Mesendoderm (in vitro differentiated cells): ENCODE data around the gene KAT7.

Experiments
- DNase-seq: peaks from one replicate; pipeline ENCODE4 v3.0.0; 2013
- H2AK5ac ChIP-seq: 2 replicates; pipeline ENCODE4 v1.6.1; 2013; ENCODE audit warnings: low read length, inconsistent platforms
- H2BK120ac ChIP-seq: 2 replicates; pipeline ENCODE4 v1.6.1; 2013; ENCODE audit warnings: low read depth, mild to moderate bottlenecking, low read length, moderate library complexity, mixed read lengths
- H2BK15ac ChIP-seq: replicated peaks from 2 replicates; pipeline ENCODE4 v1.6.1; 2013; ENCODE audit warnings: low read depth, mild to moderate bottlenecking, moderate library complexity
- H2BK5ac ChIP-seq: 2 replicates; pipeline ENCODE4 v1.6.1; 2013; ENCODE audit warnings: low read length, inconsistent platforms
- H3K18ac ChIP-seq: 2 replicates; pipeline ENCODE4 v1.6.1; 2013; ENCODE audit warnings: mild to moderate bottlenecking, low read length, mixed read lengths
- H3K23ac ChIP-seq: one replicate; pipeline ENCODE4 v1.6.1; 2013; ENCODE audit warnings: low read length
- H3K27ac ChIP-seq: 2 replicates; pipeline ENCODE4 v1.5.1; 2013; ENCODE audit warnings: low read depth, mild to moderate bottlenecking, inconsistent platforms, low read length, moderate library complexity
- H3K27me3 ChIP-seq: 2 replicates; pipeline ENCODE4 v1.6.1; 2013; ENCODE audit warnings: low read length, control low read depth, mild to moderate bottlenecking, inconsistent platforms; ENCODE audit not compliant: insufficient read depth, poor library complexity
- H3K36me3 ChIP-seq: 2 replicates; pipeline ENCODE4 v1.6.1; 2013; ENCODE audit warnings: low read length, inconsistent platforms; ENCODE audit not compliant: control insufficient read depth, insufficient read depth
- H3K4ac ChIP-seq: one replicate; pipeline ENCODE4 v1.6.1; 2013; ENCODE audit warnings: low read depth, mild to moderate bottlenecking, low read length, moderate library complexity
- H3K4me1 ChIP-seq: 2 replicates; pipeline ENCODE4 v1.6.1; 2013; ENCODE audit warnings: low read depth, low read length, inconsistent platforms; ENCODE audit not compliant: control insufficient read depth
- H3K4me2 ChIP-seq: 2 replicates; pipeline ENCODE4 v1.6.1; 2013; ENCODE audit warnings: low read length
- H3K4me3 ChIP-seq: 2 replicates; pipeline ENCODE4 v1.5.1; 2013; ENCODE audit warnings: mild to moderate bottlenecking, low read length
- H3K56ac ChIP-seq: one replicate; pipeline ENCODE4 v1.6.1; 2013; ENCODE audit warnings: low read length
- H3K79me1 ChIP-seq: 2 replicates; pipeline ENCODE4 v1.6.1; 2013; ENCODE audit warnings: low read length, inconsistent platforms
- H3K79me2 ChIP-seq: 2 replicates; pipeline ENCODE4 v1.6.1; 2013; ENCODE audit warnings: mild to moderate bottlenecking, low read length; ENCODE audit not compliant: control insufficient read depth, insufficient read depth
- H3K9ac ChIP-seq: 2 replicates; pipeline ENCODE4 v1.6.1; 2013; ENCODE audit warnings: low read length, inconsistent platforms
- H4K5ac ChIP-seq: one replicate; pipeline ENCODE4 v1.6.1; 2013; ENCODE audit warnings: low read length
- H4K8ac ChIP-seq: one replicate; pipeline ENCODE4 v1.6.1; 2013; ENCODE audit warnings: low read depth, mild to moderate bottlenecking, control low read depth, low read length, moderate library complexity
- WGBS: extraction: QIAGEN DNeasy Blood & Tissue Kit; methylation state at CpG from one replicate; pipeline ENCODE4 v1.1.7; 2013; ENCODE audit warnings: low lambda C conversion rate, missing lambda C conversion rate; ENCODE audit not compliant: insufficient coverage; ENCODE audit errors: extremely low coverage; 5-methylcytosine and 5-hydroxymethylcytosine counted together

The KAT7 gene

DNA sequence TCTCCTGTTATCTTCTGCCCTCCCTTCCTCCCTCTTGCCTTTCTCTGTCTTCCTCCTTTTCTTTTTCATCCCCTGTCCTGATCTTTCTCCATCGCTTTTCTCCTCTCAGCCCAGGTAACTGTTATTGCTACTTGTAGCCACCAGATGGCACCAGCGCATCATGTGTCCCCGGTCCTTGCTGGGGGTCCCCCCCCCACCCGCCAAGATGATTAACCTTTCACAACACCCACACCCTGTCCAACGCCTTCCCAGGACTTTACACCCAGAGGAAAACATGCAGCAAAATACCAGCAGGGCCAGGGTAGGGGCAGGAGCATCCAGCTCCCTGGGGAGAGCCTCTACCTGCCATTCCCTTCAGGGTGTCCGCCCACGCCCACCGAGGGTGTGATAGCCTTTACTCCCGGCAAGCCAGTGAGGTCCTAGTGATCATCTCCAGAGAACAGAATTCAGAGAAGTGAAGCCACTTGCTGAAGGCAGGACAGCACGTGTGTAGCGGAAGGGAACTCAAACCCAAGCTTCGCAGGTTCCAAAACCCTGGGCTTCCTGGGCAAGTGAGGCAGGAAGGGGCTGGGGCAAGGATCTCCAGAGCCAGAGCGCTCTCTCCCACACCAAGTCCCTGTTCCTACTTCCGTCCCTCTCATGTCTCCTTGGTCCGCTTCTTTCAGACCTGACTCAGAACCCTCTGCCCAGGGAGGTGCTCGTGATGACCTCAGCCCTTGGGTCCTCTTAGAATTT, 72.8 kb downstream of the KAT7 start:
- Histone ChIP-seq H4K5ac (no peak overlapping the region), H4K8ac (no peak overlapping the region), H3K9ac (no peak overlapping the region), H3K4ac (no peak overlapping the region), H3K36me3 (no peaks in the 10 kb centered on the region), H3K27me3 (no peaks in the 10 kb centered on the region), H3K79me1 (no peaks in the 10 kb centered on the region), H3K4me2 (peak overlapping the region; percentile 44), H2BK15ac (no peak overlapping the region), H3K4me1 (peaks cover 8% of the 10 kb centered on the region), H3K79me2 (no peaks in the 10 kb centered on the region), H3K27ac (no peak overlapping the region), H2AK5ac (no peak overlapping the region), H3K23ac (no peak overlapping the region), H2BK120ac (no peak overlapping the region), H3K18ac (no peak overlapping the region), H3K56ac (no peak overlapping the region), H3K4me3 (no peak overlapping the region), H2BK5ac (no peak overlapping the region)
- no CpG with 5 or more reads among the region's 16 CpGs for WGBS
- peak; percentile 72 for DNase-seq

DNA sequence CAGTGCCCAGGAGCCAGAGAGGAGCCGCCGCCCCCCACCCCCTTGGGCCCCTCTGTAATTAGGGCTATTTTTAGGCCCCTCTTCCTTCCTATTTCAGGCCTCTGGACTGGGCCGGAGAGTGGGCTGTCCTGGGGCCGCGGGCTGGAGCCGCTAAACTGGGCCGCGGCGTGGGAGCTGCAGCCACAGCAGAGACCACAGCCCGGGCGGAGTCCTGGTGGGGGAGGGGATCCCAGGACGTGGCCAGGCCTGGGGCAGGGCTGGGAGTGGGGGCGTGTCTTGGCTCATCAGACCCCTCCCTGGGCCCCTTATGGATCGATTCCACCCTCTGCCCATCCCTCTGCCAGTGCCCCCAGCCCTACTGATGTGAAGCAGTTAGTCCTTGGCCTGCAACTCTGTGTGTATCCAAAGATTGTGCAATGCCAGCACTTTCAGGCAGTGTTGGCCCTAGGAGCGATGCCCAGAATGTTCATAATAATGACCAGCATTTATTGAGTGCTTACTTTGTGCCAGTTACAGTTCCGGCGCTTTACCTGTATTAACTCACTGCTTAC, 74.4 kb downstream of the KAT7 start:
- Histone ChIP-seq H4K5ac (no peak overlapping the region), H3K27ac (no peak overlapping the region), H2BK5ac (no peak overlapping the region), H2AK5ac (no peak overlapping the region), H3K4me2 (no peak overlapping the region), H3K27me3 (no peaks in the 10 kb centered on the region), H3K18ac (no peak overlapping the region), H3K79me2 (no peaks in the 10 kb centered on the region), H3K23ac (no peak overlapping the region), H3K9ac (no peak overlapping the region), H3K56ac (no peak overlapping the region), H3K4ac (no peak overlapping the region), H3K36me3 (no peaks in the 10 kb centered on the region), H3K4me1 (peaks cover 9% of the 10 kb centered on the region), H2BK120ac (no peak overlapping the region), H3K79me1 (no peaks in the 10 kb centered on the region), H2BK15ac (no peak overlapping the region), H4K8ac (no peak overlapping the region), H3K4me3 (no peak overlapping the region)
- no peak for DNase-seq
- no CpG with 5 or more reads among the region's 17 CpGs for WGBS

DNA sequence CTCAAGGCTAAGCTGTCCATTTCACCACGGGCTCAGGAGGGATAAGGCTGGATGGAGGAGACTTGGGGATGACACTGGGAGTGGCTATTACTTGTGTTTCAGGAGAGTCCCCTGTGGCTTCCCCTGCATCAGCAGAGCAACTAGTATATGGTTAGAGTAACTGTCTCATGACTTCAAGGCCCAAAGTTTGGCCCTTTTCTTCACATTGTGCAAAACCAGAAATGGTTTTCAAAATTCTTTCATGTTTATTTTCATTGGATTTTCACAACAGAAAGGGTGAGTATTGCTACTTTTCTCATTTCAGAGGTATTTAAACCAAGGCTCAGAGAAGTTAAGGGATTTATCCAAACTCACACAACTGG, 77.5 kb downstream of the KAT7 start:
- H2BK15ac ChIP-seq, result no peak overlapping the region
- H3K4me2 ChIP-seq, result no peak overlapping the region
- no peak overlapping the region for H2AK5ac ChIP-seq
- peaks cover 9% of the 10 kb centered on the region for H3K4me1 ChIP-seq
- DNase-seq, result no peak
- no peaks in the 10 kb centered on the region for H3K79me2 ChIP-seq
- H4K5ac ChIP-seq, result no peak overlapping the region
- H2BK5ac ChIP-seq, result no peak overlapping the region
- no peak overlapping the region for H3K4me3 ChIP-seq
- no peak overlapping the region for H3K18ac ChIP-seq
- peak overlapping the region; percentile 89 for H3K56ac ChIP-seq
- H3K23ac ChIP-seq, result no peak overlapping the region
- H3K4ac ChIP-seq, result no peak overlapping the region
- H3K27ac ChIP-seq, result no peak overlapping the region
- H3K36me3 ChIP-seq, result no peaks in the 10 kb centered on the region
- H2BK120ac ChIP-seq, result no peak overlapping the region
- no peaks in the 10 kb centered on the region for H3K79me1 ChIP-seq
- H3K9ac ChIP-seq, result no peak overlapping the region
- no peak overlapping the region for H4K8ac ChIP-seq
- WGBS, result no CpG with 5 or more reads among the region's 1 CpG
- H3K27me3 ChIP-seq, result no peaks in the 10 kb centered on the region

DNA sequence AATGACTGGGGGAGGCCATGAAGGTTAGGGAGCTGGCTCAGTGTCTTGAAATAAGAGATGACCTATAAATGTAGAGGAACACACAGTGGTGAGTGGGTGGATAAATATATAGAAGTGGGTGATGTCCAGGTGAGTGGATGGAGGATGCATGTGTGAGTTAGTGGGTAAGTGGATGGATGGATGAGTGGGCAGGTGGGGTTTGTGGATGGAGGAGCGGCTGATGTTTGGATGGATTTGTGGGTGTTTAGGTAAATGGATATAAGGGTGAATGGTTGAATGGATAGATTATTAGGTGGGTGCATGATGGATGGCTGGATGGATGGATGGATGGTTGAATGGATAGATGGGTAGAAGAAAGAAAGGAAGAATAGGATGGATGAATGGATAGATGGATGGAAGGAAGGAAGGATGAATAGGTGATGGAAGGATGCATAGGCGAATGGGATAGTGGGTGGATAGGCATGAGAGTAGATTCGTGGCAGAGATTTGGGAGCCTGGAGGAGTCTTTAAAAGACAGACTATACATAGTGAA, 78.5 kb downstream of the KAT7 start:
- Histone ChIP-seq H3K56ac (no peak overlapping the region), H3K36me3 (no peaks in the 10 kb centered on the region), H3K18ac (no peak overlapping the region), H3K27ac (no peak overlapping the region), H3K4ac (no peak overlapping the region), H3K4me2 (no peak overlapping the region), H4K8ac (no peak overlapping the region), H2BK15ac (no peak overlapping the region), H2BK120ac (no peak overlapping the region), H3K79me1 (no peaks in the 10 kb centered on the region), H3K23ac (no peak overlapping the region), H3K27me3 (no peaks in the 10 kb centered on the region), H3K4me1 (peaks cover 9% of the 10 kb centered on the region), H3K9ac (no peak overlapping the region), H2BK5ac (no peak overlapping the region), H3K4me3 (no peak overlapping the region), H3K79me2 (no peaks in the 10 kb centered on the region), H2AK5ac (peak overlapping the region; percentile 86), H4K5ac (no peak overlapping the region)
- WGBS, result 100% methylated on average over 2 of the region's 3 CpGs
- DNase-seq, result no peak

DNA sequence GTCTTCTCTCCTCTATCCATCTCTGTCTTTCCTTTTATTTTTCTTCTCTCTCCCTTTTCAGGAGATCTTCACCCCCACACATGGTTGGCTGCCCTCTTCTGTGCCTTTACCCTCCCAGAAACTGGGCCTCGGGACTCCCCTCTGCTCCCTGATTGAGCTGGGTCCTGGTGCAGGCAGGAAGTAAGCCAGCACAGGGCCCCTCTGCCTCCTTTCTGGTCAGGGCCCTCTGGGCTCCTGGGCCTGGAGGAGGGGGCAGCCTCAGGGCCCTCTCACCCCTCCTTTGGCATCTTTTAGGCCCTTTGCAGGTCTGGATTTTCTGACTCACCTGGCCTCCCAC, 80.5 kb downstream of the KAT7 start:
- no peak for DNase-seq
- Histone ChIP-seq H3K27me3 (no peaks in the 10 kb centered on the region), H2BK5ac (no peak overlapping the region), H3K79me1 (no peaks in the 10 kb centered on the region), H3K23ac (no peak overlapping the region), H2BK15ac (no peak overlapping the region), H3K4me1 (peaks cover 9% of the 10 kb centered on the region), H3K4me2 (no peak overlapping the region), H3K18ac (no peak overlapping the region), H2BK120ac (no peak overlapping the region), H3K27ac (no peak overlapping the region), H4K5ac (no peak overlapping the region), H3K36me3 (no peaks in the 10 kb centered on the region), H3K9ac (no peak overlapping the region), H3K4me3 (no peak overlapping the region), H3K79me2 (no peaks in the 10 kb centered on the region), H2AK5ac (no peak overlapping the region), H4K8ac (no peak overlapping the region), H3K4ac (no peak overlapping the region), H3K56ac (no peak overlapping the region)
- WGBS, result no CpG with 5 or more reads among the region's 1 CpG

DNA sequence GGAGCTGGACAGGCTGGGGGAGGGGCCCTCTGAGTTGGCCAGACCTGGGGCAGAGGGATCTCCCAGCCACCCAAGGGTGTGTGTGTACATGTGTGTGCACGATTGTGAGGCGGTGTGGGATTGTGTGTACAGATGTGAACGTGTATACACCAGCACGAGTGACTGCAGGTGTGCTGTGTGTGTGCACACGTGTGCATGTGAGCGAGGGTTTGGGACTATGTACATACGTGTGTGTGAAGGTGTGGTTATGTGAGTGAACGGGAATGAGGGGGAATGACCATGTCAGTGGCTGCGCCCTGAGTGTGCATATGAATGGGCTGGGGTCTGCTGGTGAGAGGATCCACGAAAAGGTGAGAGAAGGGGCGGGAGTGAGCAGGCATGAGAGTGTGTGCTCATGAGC, 81.8 kb downstream of the KAT7 start:
- H3K23ac ChIP-seq, result no peak overlapping the region
- no peak overlapping the region for H3K9ac ChIP-seq
- H2AK5ac ChIP-seq, result no peak overlapping the region
- no peak for DNase-seq
- no peak overlapping the region for H3K56ac ChIP-seq
- H3K79me2 ChIP-seq, result no peaks in the 10 kb centered on the region
- H3K4me1 ChIP-seq, result peaks cover 7% of the 10 kb centered on the region
- no peaks in the 10 kb centered on the region for H3K27me3 ChIP-seq
- no peaks in the 10 kb centered on the region for H3K36me3 ChIP-seq
- no peak overlapping the region for H4K5ac ChIP-seq
- H3K4me2 ChIP-seq, result no peak overlapping the region
- H3K27ac ChIP-seq, result no peak overlapping the region
- no peak overlapping the region for H2BK5ac ChIP-seq
- no peak overlapping the region for H2BK120ac ChIP-seq
- H4K8ac ChIP-seq, result no peak overlapping the region
- H2BK15ac ChIP-seq, result no peak overlapping the region
- no peaks in the 10 kb centered on the region for H3K79me1 ChIP-seq
- no peak overlapping the region for H3K18ac ChIP-seq
- H3K4ac ChIP-seq, result no peak overlapping the region
- WGBS, result no CpG with 5 or more reads among the region's 11 CpGs
- no peak overlapping the region for H3K4me3 ChIP-seq
